Mesendoderm (in vitro differentiated cells): ENCODE results near the gene DTWD1. TPM values are rescaled to one million over a fixed set of nuclear protein-coding genes. Genes with fewer than 3 reads are reported as not detected.
"Not testable (repeated sequence)": the region's sequence is repeated elsewhere in the genome, so short reads cannot be mapped to it uniquely, and the experiment has no call there.

Source experiments
- DNase-seq: peaks from one replicate; pipeline ENCODE4 v3.0.0; 2013
- H2AK5ac ChIP-seq: 2 replicates; pipeline ENCODE4 v1.6.1; 2013; ENCODE audit warnings: low read length, inconsistent platforms
- H2BK120ac ChIP-seq: 2 replicates; pipeline ENCODE4 v1.6.1; 2013; ENCODE audit warnings: low read depth, mild to moderate bottlenecking, low read length, moderate library complexity, mixed read lengths
- H2BK15ac ChIP-seq: replicated peaks from 2 replicates; pipeline ENCODE4 v1.6.1; 2013; ENCODE audit warnings: low read depth, mild to moderate bottlenecking, moderate library complexity
- H2BK5ac ChIP-seq: 2 replicates; pipeline ENCODE4 v1.6.1; 2013; ENCODE audit warnings: low read length, inconsistent platforms
- H3K18ac ChIP-seq: 2 replicates; pipeline ENCODE4 v1.6.1; 2013; ENCODE audit warnings: mild to moderate bottlenecking, low read length, mixed read lengths
- H3K23ac ChIP-seq: one replicate; pipeline ENCODE4 v1.6.1; 2013; ENCODE audit warnings: low read length
- H3K27ac ChIP-seq: 2 replicates; pipeline ENCODE4 v1.5.1; 2013; ENCODE audit warnings: low read depth, mild to moderate bottlenecking, inconsistent platforms, low read length, moderate library complexity
- H3K27me3 ChIP-seq: 2 replicates; pipeline ENCODE4 v1.6.1; 2013; ENCODE audit warnings: low read length, control low read depth, mild to moderate bottlenecking, inconsistent platforms; ENCODE audit not compliant: insufficient read depth, poor library complexity
- H3K36me3 ChIP-seq: 2 replicates; pipeline ENCODE4 v1.6.1; 2013; ENCODE audit warnings: low read length, inconsistent platforms; ENCODE audit not compliant: control insufficient read depth, insufficient read depth
- H3K4ac ChIP-seq: one replicate; pipeline ENCODE4 v1.6.1; 2013; ENCODE audit warnings: low read depth, mild to moderate bottlenecking, low read length, moderate library complexity
- H3K4me1 ChIP-seq: 2 replicates; pipeline ENCODE4 v1.6.1; 2013; ENCODE audit warnings: low read depth, low read length, inconsistent platforms; ENCODE audit not compliant: control insufficient read depth
- H3K4me2 ChIP-seq: 2 replicates; pipeline ENCODE4 v1.6.1; 2013; ENCODE audit warnings: low read length
- H3K4me3 ChIP-seq: 2 replicates; pipeline ENCODE4 v1.5.1; 2013; ENCODE audit warnings: mild to moderate bottlenecking, low read length
- H3K56ac ChIP-seq: one replicate; pipeline ENCODE4 v1.6.1; 2013; ENCODE audit warnings: low read length
- H3K79me1 ChIP-seq: 2 replicates; pipeline ENCODE4 v1.6.1; 2013; ENCODE audit warnings: low read length, inconsistent platforms
- H3K79me2 ChIP-seq: 2 replicates; pipeline ENCODE4 v1.6.1; 2013; ENCODE audit warnings: mild to moderate bottlenecking, low read length; ENCODE audit not compliant: control insufficient read depth, insufficient read depth
- H3K9ac ChIP-seq: 2 replicates; pipeline ENCODE4 v1.6.1; 2013; ENCODE audit warnings: low read length, inconsistent platforms
- H4K5ac ChIP-seq: one replicate; pipeline ENCODE4 v1.6.1; 2013; ENCODE audit warnings: low read length
- H4K8ac ChIP-seq: one replicate; pipeline ENCODE4 v1.6.1; 2013; ENCODE audit warnings: low read depth, mild to moderate bottlenecking, control low read depth, low read length, moderate library complexity
- WGBS: extraction: QIAGEN DNeasy Blood & Tissue Kit; methylation state at CpG from one replicate; pipeline ENCODE4 v1.1.7; 2013; ENCODE audit warnings: low lambda C conversion rate, missing lambda C conversion rate; ENCODE audit not compliant: insufficient coverage; ENCODE audit errors: extremely low coverage; 5-methylcytosine and 5-hydroxymethylcytosine counted together
- polyA plus RNA-seq, 2 experiments: library from polyadenylated mRNA; stranded (reverse); fragments of 200-250 nt; gene quantifications; one replicate each; pipeline ENCODE4 v1.2.3, GENCODE V29; 2013

The DTWD1 gene
- 22.2 TPM for polyA plus RNA-seq (2013, experiment 1 of 2)
- 21.0 TPM for polyA plus RNA-seq (2013, experiment 2 of 2)

- Histone ChIP-seq H3K9ac (peak within 1 kb of the TSS; percentile 93), H3K56ac (peak within 1 kb of the TSS; percentile 95), H3K18ac (peak within 1 kb of the TSS; percentile 91), H3K23ac (peak within 1 kb of the TSS; percentile 66), H4K5ac (no peak within 1 kb of the TSS), H3K36me3 (peaks cover 3% of the 10 kb centered on the region), H3K4ac (no peak within 1 kb of the TSS), H2BK15ac (no peak within 1 kb of the TSS), H3K79me1 (peaks cover 11% of the 10 kb centered on the region), H3K4me2 (peak within 1 kb of the TSS; percentile 64), H2AK5ac (no peak within 1 kb of the TSS), H3K4me3 (peak within 1 kb of the TSS; percentile 89), H3K27me3 (no peaks in the 10 kb centered on the region), H2BK5ac (peak within 1 kb of the TSS; percentile 77), H4K8ac (peak within 1 kb of the TSS; percentile 91), H3K27ac (peak within 1 kb of the TSS; percentile 83), H2BK120ac (no peak within 1 kb of the TSS), H3K79me2 (peaks cover 14% of the 10 kb centered on the region), H3K4me1 (no peaks in the 10 kb centered on the region)
- WGBS: no CpG with 5 or more reads among the region's 59 CpGs
- DNase-seq: peak; percentile 99
Measured at GRCh38 chr15:49620658-49621368, at the start of gene DTWD1, which contains the start of gene FAM227B. DTWD1 (plus strand) TSS chr15:49621048; CDS start chr15:49625168, 4,120 bp downstream. FAM227B (minus strand) TSS chr15:49620818; CDS start chr15:49615171, 5,647 bp downstream.

GRCh38 chr15:49573421-49573820 is 47.4 kb upstream of the DTWD1 start:
- WGBS: no CpG with 5 or more reads among the region's 1 CpG
- Histone ChIP-seq H3K27me3 (no peaks in the 10 kb centered on the region), H3K27ac (no peak overlapping the region)

GRCh38 chr15:49589030-49589429 is 31.8 kb upstream of the DTWD1 start:
- H3K79me1 ChIP-seq: no peaks in the 10 kb centered on the region

More at GRCh38 chr15:49573421-49573820, 47.4 kb upstream of the DTWD1 start:
- Histone ChIP-seq H2BK15ac (no peak overlapping the region), H3K79me2 (no peaks in the 10 kb centered on the region), H3K9ac (no peak overlapping the region), H3K4me1 (no peaks in the 10 kb centered on the region), H3K4me3 (no peak overlapping the region), H2BK5ac (no peak overlapping the region), H3K36me3 (no peaks in the 10 kb centered on the region), H3K23ac (no peak overlapping the region), H4K5ac (no peak overlapping the region), H2BK120ac (no peak overlapping the region), H4K8ac (no peak overlapping the region), H3K18ac (no peak overlapping the region), H3K4me2 (no peak overlapping the region), H2AK5ac (no peak overlapping the region), H3K4ac (no peak overlapping the region), H3K79me1 (no peaks in the 10 kb centered on the region), H3K56ac (no peak overlapping the region)
- no peak for DNase-seq

GRCh38 chr15:49592829-49593316 is 28.0 kb upstream of the DTWD1 start:
- H3K4me3 ChIP-seq, H3K18ac ChIP-seq, H2AK5ac ChIP-seq, H3K27me3 ChIP-seq, DNase-seq, H3K23ac ChIP-seq, H3K79me2 ChIP-seq, H3K4me2 ChIP-seq, H2BK120ac ChIP-seq, H3K4ac ChIP-seq, H2BK5ac ChIP-seq, H3K4me1 ChIP-seq, H3K79me1 ChIP-seq, H3K56ac ChIP-seq, H3K27ac ChIP-seq, H4K8ac ChIP-seq, H3K36me3 ChIP-seq, H4K5ac ChIP-seq, H2BK15ac ChIP-seq, H3K9ac ChIP-seq: not testable (repeated sequence)
- WGBS: no CpG with 5 or more reads among the region's 12 CpGs

More at GRCh38 chr15:49589030-49589429, 31.8 kb upstream of the DTWD1 start:
- Histone ChIP-seq H3K27ac (no peak overlapping the region), H3K27me3 (no peaks in the 10 kb centered on the region), H3K4ac (no peak overlapping the region), H4K5ac (no peak overlapping the region), H3K79me2 (no peaks in the 10 kb centered on the region), H2BK15ac (no peak overlapping the region), H3K23ac (no peak overlapping the region), H3K18ac (no peak overlapping the region), H4K8ac (no peak overlapping the region), H2AK5ac (no peak overlapping the region), H2BK120ac (no peak overlapping the region), H3K4me1 (no peaks in the 10 kb centered on the region), H3K4me2 (no peak overlapping the region), H3K9ac (no peak overlapping the region), H3K4me3 (no peak overlapping the region), H3K36me3 (no peaks in the 10 kb centered on the region), H2BK5ac (no peak overlapping the region), H3K56ac (no peak overlapping the region)
- DNase-seq: no peak

- Histone ChIP-seq H3K18ac (no peak overlapping the region), H3K23ac (no peak overlapping the region), H3K56ac (no peak overlapping the region), H3K79me1 (no peaks in the 10 kb centered on the region), H4K8ac (no peak overlapping the region), H2BK120ac (no peak overlapping the region), H4K5ac (no peak overlapping the region), H3K36me3 (no peaks in the 10 kb centered on the region), H2AK5ac (no peak overlapping the region), H3K4me1 (no peaks in the 10 kb centered on the region), H3K27ac (no peak overlapping the region), H3K4ac (no peak overlapping the region), H3K9ac (no peak overlapping the region), H3K79me2 (no peaks in the 10 kb centered on the region), H3K4me2 (no peak overlapping the region), H2BK5ac (no peak overlapping the region), H3K4me3 (no peak overlapping the region), H3K27me3 (no peaks in the 10 kb centered on the region), H2BK15ac (no peak overlapping the region)
- WGBS: no CpG with 5 or more reads among the region's 2 CpGs
- no peak for DNase-seq
Measured at GRCh38 chr15:49604625-49605409, 16.0 kb upstream of the DTWD1 start.
